Ecto neural progenitor cell (in vitro differentiated cells): ENCODE results near the gene GLRX5.
"Not testable (repeated sequence)": the region's sequence is repeated elsewhere in the genome, so short reads cannot be mapped to it uniquely, and the experiment has no call there.

Source experiments
- DNase-seq: peaks from one replicate; pipeline ENCODE4 v3.0.0-alpha.2; 2018; ENCODE audit warnings: low spot score

Gene GLRX5

GRCh38 chr14:95559203-95559602, 24.4 kb downstream of the GLRX5 start:
- DNase-seq, result no peak

- peak; percentile 94 for DNase-seq
These were observed 26.2 kb downstream of the GLRX5 start for GRCh38 chr14:95561001-95561412.

- no peak for DNase-seq
These were observed 28.2 kb downstream of the GLRX5 start for GRCh38 chr14:95562892-95563685.

GRCh38 chr14:95564060-95564459, 29.2 kb downstream of the GLRX5 start:
- no peak for DNase-seq

- no peak for DNase-seq
These were observed 34.6 kb downstream of the GLRX5 start for GRCh38 chr14:95569440-95569839.

- DNase-seq, result no peak
These were observed 38.5 kb downstream of the GLRX5 start for GRCh38 chr14:95573313-95573712.

GRCh38 chr14:95575840-95576473, 41.1 kb downstream of the GLRX5 start:
- no peak for DNase-seq

GRCh38 chr14:95577067-95577800, 42.4 kb downstream of the GLRX5 start:
- no peak for DNase-seq

GRCh38 chr14:95577870-95578269, 43.0 kb downstream of the GLRX5 start:
- DNase-seq, result no peak

GRCh38 chr14:95583836-95584617, 49.2 kb downstream of the GLRX5 start:
- DNase-seq, result not testable (repeated sequence)

- DNase-seq, result no peak
These were observed 51.2 kb downstream of the GLRX5 start for GRCh38 chr14:95585953-95586620.

GRCh38 chr14:95591182-95591581, 56.3 kb downstream of the GLRX5 start:
- DNase-seq, result not testable (repeated sequence)
